Stomach (tissue), 4 donors: ENCODE measurements around the gene IPCEF1.
"Not testable (repeated sequence)": the region's sequence is repeated elsewhere in the genome, so short reads cannot be mapped to it uniquely, and the experiment has no call there.

Experiments used
- CTCF ChIP-seq, 7 experiments: fragments of 450-650 bp in 4 of 7; fragments of 200-600 bp in 3 of 7; sonication (generic) in 3 of 7; IDR thresholded peaks; one replicate each; pipeline ENCODE4 v1.5.1; 2016 to 2019; ENCODE audit warnings: antibody characterized with exemption in 7 of 7, control low read depth in 2 of 7, mild to moderate bottlenecking in 1 of 7
- EP300 ChIP-seq: sonication (generic); formaldehyde crosslinking; IDR thresholded peaks from one replicate; pipeline ENCODE4 v1.6.1; 2017; ENCODE audit warnings: antibody characterized with exemption
- POLR2A ChIP-seq, 4 donors: fragments of 450-650 bp; IDR thresholded peaks; one replicate each; pipeline ENCODE4 v1.6.1; 2016; ENCODE audit warnings: antibody characterized with exemption in 4 of 4, control low read depth in 2 of 4, mild to moderate bottlenecking in 1 of 4, moderate library complexity in 1 of 4
- POLR2AphosphoS5 ChIP-seq, 3 donors: sonication (generic); formaldehyde crosslinking; IDR thresholded peaks; one replicate each; pipeline ENCODE4 v1.6.1; 2016; ENCODE audit warnings: antibody characterized with exemption in 3 of 3

GRCh38 chr6:154303642-154304041 lies 53.0 kb downstream of the IPCEF1 start:
- TF ChIP-seq CTCF (IDR thresholded peaks at IDR 0.05); POLR2AphosphoS5 (IDR thresholded peaks at IDR 0.05); POLR2A (IDR thresholded peaks at IDR 0.05); EP300: not testable (repeated sequence)
